CD4-positive, alpha-beta T cell (primary cell): ENCODE results near the gene SLC2A8. TPM values are rescaled to one million over a fixed set of nuclear protein-coding genes. Genes with fewer than 3 reads are reported as not detected.
A peak's percentile ranks its signal among the peaks of the same experiment; 100 is the strongest.

Experiments
- ATAC-seq: fragments of 200-7000 bp; cut with Tn5 transposase; one replicate; pipeline ENCODE4 v1.10.0; 2022; ENCODE audit warnings: mild to moderate bottlenecking; ENCODE audit not compliant: poor library complexity
- CTCF ChIA-PET: fragments of 350-600 bp; sonication (Branson Sonifier 250); formaldehyde crosslinking; loops from one replicate; lab custom pipeline; 2021; ENCODE audit warnings: antibody characterized with exemption, inconsistent platforms; lab: Charles Lee
- POLR2A ChIA-PET: fragments of 350-600 bp; sonication (Branson Sonifier 250); formaldehyde crosslinking; loops from one replicate; lab custom pipeline; 2021; ENCODE audit warnings: antibody characterized with exemption, inconsistent platforms; lab: Charles Lee
- DNase-seq, 14 experiments: peaks; one replicate each; pipeline ENCODE4 v3.0.0-alpha.2; 2013 to 2020; ENCODE audit warnings: mixed read lengths in 2 of 14
- H3K27ac ChIP-seq, 2 donors: one replicate each; pipeline versions ENCODE4 v1.5.1 to v1.7.0; 2013; ENCODE audit warnings: low read length in 2 of 2, low read depth in 1 of 2, mild to moderate bottlenecking in 1 of 2
- H3K27me3 ChIP-seq, 2 experiments: 1 replicate in 1 of 2; 2 replicates in 1 of 2; pipeline versions ENCODE4 v1.6.1 to v1.7.0; 2013; ENCODE audit warnings: low read length in 2 of 2, control low read depth in 1 of 2, mild to moderate bottlenecking in 1 of 2, moderate library complexity in 1 of 2; ENCODE audit not compliant: insufficient read depth in 2 of 2, control insufficient read depth in 1 of 2
- H3K36me3 ChIP-seq: one replicate; pipeline ENCODE4 v1.6.1; 2013; ENCODE audit warnings: low read length, control low read depth; ENCODE audit not compliant: insufficient read depth
- H3K4me1 ChIP-seq: one replicate; pipeline ENCODE4 v1.6.1; 2013; ENCODE audit warnings: low read length, control low read depth; ENCODE audit not compliant: insufficient read depth
- H3K4me3 ChIP-seq: one replicate; pipeline ENCODE4 v1.5.1; 2013; ENCODE audit warnings: mild to moderate bottlenecking, low read length, moderate library complexity
- H3K9me3 ChIP-seq, 2 experiments: 1 replicate in 1 of 2; 2 replicates in 1 of 2; pipeline versions ENCODE4 v1.6.1 to v1.7.0; 2013; ENCODE audit warnings: low read length in 2 of 2, mild to moderate bottlenecking in 2 of 2, control low read depth in 1 of 2, moderate library complexity in 1 of 2; ENCODE audit not compliant: control insufficient read depth in 1 of 2, insufficient read depth in 1 of 2
- H3K27ac Mint-ChIP-seq: one replicate; pipeline ENCODE4 v1.8.0; 2020; ENCODE audit warnings: mixed read lengths
- H3K27me3 Mint-ChIP-seq: one replicate; pipeline ENCODE4 v1.8.0; 2021; ENCODE audit warnings: mixed read lengths
- H3K36me3 Mint-ChIP-seq: one replicate; pipeline ENCODE4 v1.8.0; 2021; ENCODE audit warnings: low read depth, mixed read lengths
- H3K4me1 Mint-ChIP-seq: one replicate; pipeline ENCODE4 v1.8.0; 2021; ENCODE audit warnings: low read depth, mixed read lengths
- H3K4me3 Mint-ChIP-seq: one replicate; pipeline ENCODE4 v1.8.0; 2020; ENCODE audit warnings: mild to moderate bottlenecking, mixed read lengths
- H3K9me3 Mint-ChIP-seq: one replicate; pipeline ENCODE4 v1.8.0; 2020; ENCODE audit warnings: mixed read lengths
- intact Hi-C, 2 experiments: fragments of 100-400 bp; cut with DNase I in 1 of 2; cut with micrococcal nuclease in 1 of 2; formaldehyde crosslinking; loops; one replicate each; pipeline versions ENCODE4 v1.15.1 to v1.9.0; 2023 to 2025; cut with DNase I, micrococcal nuclease
- total RNA-seq, 174 experiments: library from RNA in 2 of 174; stranded (reverse) in 2 of 174; gene quantifications; one replicate each; pipeline ENCODE4 v1.2.3 and lab custom pipeline; 2021 to 2026
- TF ChIP-seq, protein P1 (sequence below): fragments of 200-600 bp; IDR thresholded peaks from one replicate; pipeline ENCODE4 v1.8.0; 2022; ENCODE audit warnings: antibody characterized with exemption, mild to moderate bottlenecking

SLC2A8 gene
- total RNA-seq, 2 experiments from 2014 or later = 1.6 to 1.8 TPM

DNA sequence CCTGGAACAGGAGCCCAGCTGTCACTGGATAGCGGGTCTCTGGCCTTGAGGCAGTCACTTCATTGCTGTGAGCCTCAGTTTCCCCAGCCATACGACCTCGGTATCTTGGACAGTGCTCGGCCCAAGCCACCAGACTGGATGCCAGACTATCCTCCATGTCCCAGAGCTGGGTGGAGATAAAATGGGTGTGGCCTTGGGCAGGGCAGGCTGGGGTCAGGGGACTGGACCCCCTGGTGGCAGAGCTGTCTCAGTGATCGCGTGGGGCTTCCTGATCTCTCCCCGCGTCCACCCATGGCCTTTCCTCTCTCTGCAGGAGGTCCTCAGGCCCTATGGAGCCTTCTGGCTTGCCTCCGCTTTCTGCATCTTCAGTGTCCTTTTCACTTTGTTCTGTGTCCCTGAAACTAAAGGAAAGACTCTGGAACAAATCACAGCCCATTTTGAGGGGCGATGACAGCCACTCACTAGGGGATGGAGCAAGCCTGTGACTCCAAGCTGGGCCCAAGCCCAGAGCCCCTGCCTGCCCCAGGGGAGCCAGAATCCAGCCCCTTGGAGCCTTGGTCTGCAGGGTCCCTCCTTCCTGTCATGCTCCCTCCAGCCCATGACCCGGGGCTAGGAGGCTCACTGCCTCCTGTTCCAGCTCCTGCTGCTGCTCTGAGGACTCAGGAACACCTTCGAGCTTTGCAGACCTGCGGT, 10.0 kb downstream of the SLC2A8 start:
- Mint-ChIP-seq H3K36me3 (no peaks in the 10 kb centered on the region), H3K4me3 (no peak overlapping the region), H3K27ac (no peak overlapping the region), H3K9me3 (no peaks in the 10 kb centered on the region), H3K4me1 (no peaks in the 10 kb centered on the region), H3K27me3 (peaks cover 61% of the 10 kb centered on the region)
- no peak for ATAC-seq
- POLR2A ChIA-PET = no interaction called here
- H3K9me3 ChIP-seq = peaks cover 0 to 11% of the 10 kb centered on the region in 2 experiments
- DNase-seq = peak in 1 of 14 experiments; percentile 9
- H3K27me3 ChIP-seq = peaks cover 37 to 43% of the 10 kb centered on the region in 2 experiments
- H3K4me1 ChIP-seq = no peaks in the 10 kb centered on the region
- H3K36me3 ChIP-seq = no peaks in the 10 kb centered on the region
- intact Hi-C loops = no loop called here
- CTCF ChIA-PET = interaction anchor here (1.3 kb wide), 1 partner anchor 17 kb away, joined by 4 read pairs; the partner anchor contains the start of gene ZNF79
- TF ChIP-seq, protein P1, sequence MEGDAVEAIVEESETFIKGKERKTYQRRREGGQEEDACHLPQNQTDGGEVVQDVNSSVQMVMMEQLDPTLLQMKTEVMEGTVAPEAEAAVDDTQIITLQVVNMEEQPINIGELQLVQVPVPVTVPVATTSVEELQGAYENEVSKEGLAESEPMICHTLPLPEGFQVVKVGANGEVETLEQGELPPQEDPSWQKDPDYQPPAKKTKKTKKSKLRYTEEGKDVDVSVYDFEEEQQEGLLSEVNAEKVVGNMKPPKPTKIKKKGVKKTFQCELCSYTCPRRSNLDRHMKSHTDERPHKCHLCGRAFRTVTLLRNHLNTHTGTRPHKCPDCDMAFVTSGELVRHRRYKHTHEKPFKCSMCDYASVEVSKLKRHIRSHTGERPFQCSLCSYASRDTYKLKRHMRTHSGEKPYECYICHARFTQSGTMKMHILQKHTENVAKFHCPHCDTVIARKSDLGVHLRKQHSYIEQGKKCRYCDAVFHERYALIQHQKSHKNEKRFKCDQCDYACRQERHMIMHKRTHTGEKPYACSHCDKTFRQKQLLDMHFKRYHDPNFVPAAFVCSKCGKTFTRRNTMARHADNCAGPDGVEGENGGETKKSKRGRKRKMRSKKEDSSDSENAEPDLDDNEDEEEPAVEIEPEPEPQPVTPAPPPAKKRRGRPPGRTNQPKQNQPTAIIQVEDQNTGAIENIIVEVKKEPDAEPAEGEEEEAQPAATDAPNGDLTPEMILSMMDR = no peak
- no peak overlapping the region for H3K27ac ChIP-seq
- H3K4me3 ChIP-seq = no peak overlapping the region

DNA sequence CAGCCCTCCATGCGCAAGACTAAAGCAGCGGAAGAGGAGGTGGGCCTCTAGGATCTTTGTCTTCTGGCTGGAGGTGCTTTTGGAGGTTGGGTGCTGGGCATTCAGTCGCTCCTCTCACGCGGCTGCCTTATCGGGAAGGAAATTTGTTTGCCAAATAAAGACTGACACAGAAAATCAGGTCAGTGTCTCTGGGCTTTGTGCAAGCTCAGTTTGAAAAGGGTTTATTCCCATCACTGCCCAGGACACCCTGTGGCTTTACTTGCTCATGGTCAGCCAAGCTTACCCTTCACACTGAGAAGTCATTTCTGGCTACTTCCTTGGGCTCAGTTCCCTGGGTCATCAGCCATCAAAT, 10.5 kb downstream of the SLC2A8 start:
- Mint-ChIP-seq H3K27me3 (peaks cover 62% of the 10 kb centered on the region), H3K27ac (no peak overlapping the region), H3K9me3 (no peaks in the 10 kb centered on the region), H3K4me1 (no peaks in the 10 kb centered on the region), H3K4me3 (no peak overlapping the region), H3K36me3 (no peaks in the 10 kb centered on the region)
- ChIA-PET CTCF (interaction anchor here (1.3 kb wide), 1 partner anchor 17 kb away, joined by 4 read pairs; the partner anchor contains the start of gene ZNF79), POLR2A (interaction anchor here (0.6 kb wide), 1 partner anchor 11 kb away, joined by 3 read pairs; no protein-coding TSS in a partner anchor)
- Histone ChIP-seq H3K27me3 (peaks cover 33 to 45% of the 10 kb centered on the region in 2 experiments), H3K4me3 (no peak overlapping the region), H3K27ac (no peak overlapping the region), H3K36me3 (no peaks in the 10 kb centered on the region), H3K4me1 (no peaks in the 10 kb centered on the region), H3K9me3 (peaks cover 0 to 8% of the 10 kb centered on the region in 2 experiments)
- intact Hi-C loops = no loop called here
- TF ChIP-seq, protein P1 = no peak
- no peak for ATAC-seq
- DNase-seq = no peak

DNA sequence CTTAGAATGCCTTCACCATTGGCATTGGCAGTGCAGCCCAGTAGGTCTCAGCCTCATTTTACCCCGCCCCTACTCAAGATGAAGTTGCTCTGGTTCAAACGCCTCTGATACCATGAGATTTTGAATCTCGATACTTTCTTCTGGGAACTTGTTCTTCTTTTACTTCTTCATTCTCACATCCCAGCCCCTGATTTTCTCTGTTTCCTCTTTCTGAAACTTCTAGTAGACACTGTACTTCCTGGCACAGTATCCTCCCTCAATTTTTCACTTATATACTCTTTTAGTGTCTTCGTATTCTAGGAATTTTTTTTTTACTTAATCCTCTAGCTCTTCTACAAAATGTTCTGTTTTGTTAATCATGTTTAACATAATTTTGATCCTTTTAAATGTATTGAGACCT, 14.2 kb downstream of the SLC2A8 start:
- H3K27ac ChIP-seq = no peak overlapping the region
- ATAC-seq = no peak
- ChIA-PET CTCF (no interaction called here), POLR2A (no interaction called here)
- no peaks in the 10 kb centered on the region for H3K4me1 Mint-ChIP-seq
- H3K4me3 ChIP-seq = no peak overlapping the region
- H3K4me1 ChIP-seq = no peaks in the 10 kb centered on the region
- no peaks in the 10 kb centered on the region for H3K9me3 Mint-ChIP-seq
- TF ChIP-seq, protein P1 = no peak
- peaks cover 76% of the 10 kb centered on the region for H3K27me3 Mint-ChIP-seq
- no peak overlapping the region for H3K27ac Mint-ChIP-seq
- no peak overlapping the region for H3K4me3 Mint-ChIP-seq
- peaks cover 12 to 38% of the 10 kb centered on the region in 2 experiments for H3K27me3 ChIP-seq
- H3K36me3 Mint-ChIP-seq = no peaks in the 10 kb centered on the region
- no peak for DNase-seq
- H3K36me3 ChIP-seq = no peaks in the 10 kb centered on the region
- intact Hi-C loops = no loop called here
- no peaks in the 10 kb centered on the region for H3K9me3 ChIP-seq
